GM21390 (cell line): Measurements from ENCODE around the gene AK3.

Experiments
- ATAC-seq: cut with Tn5 transposase; IDR thresholded peaks from one replicate; pipeline ENCODE4 v1.9.1; 2021; ENCODE audit not compliant: unreplicated experiment

AK3 gene

GRCh38 chr9:4750023-4750673 is 9.1 kb upstream of the AK3 start:
- no peak for ATAC-seq

- no peak for ATAC-seq
These were observed 7.6 kb upstream of the AK3 start for GRCh38 chr9:4748612-4749011.

GRCh38 chr9:4746278-4747030 is 5.5 kb upstream of the AK3 start:
- ATAC-seq, result no peak

- ATAC-seq, result no peak
These were observed 2.3 kb upstream of the AK3 start for GRCh38 chr9:4743131-4743875.

- ATAC-seq, result no peak
These were observed 1.2 kb upstream of the AK3 start for GRCh38 chr9:4742246-4742645.

GRCh38 chr9:4741365-4742089 is 525 bp upstream of the AK3 start:
- peak; percentile 4 for ATAC-seq

GRCh38 chr9:4740388-4740637 is 689 bp downstream of the AK3 start:
- ATAC-seq, result no peak

GRCh38 chr9:4739587-4740387 is 1.2 kb downstream of the AK3 start:
- no peak for ATAC-seq

- ATAC-seq, result no peak
These were observed 2.0 kb downstream of the AK3 start for GRCh38 chr9:4738866-4739586.

- ATAC-seq, result no peak
These were observed 6.9 kb downstream of the AK3 start for GRCh38 chr9:4734150-4734549.

GRCh38 chr9:4732890-4733289 is 8.1 kb downstream of the AK3 start:
- ATAC-seq, result no peak

- no peak for ATAC-seq
These were observed 13.4 kb downstream of the AK3 start for GRCh38 chr9:4727593-4727992.

GRCh38 chr9:4725706-4726442 is 15.1 kb downstream of the AK3 start:
- ATAC-seq, result no peak

GRCh38 chr9:4721736-4722135 is 19.3 kb downstream of the AK3 start:
- ATAC-seq, result no peak

GRCh38 chr9:4718911-4719310 is 22.1 kb downstream of the AK3 start:
- ATAC-seq, result no peak

- ATAC-seq, result no peak
These were observed 23.2 kb downstream of the AK3 start for GRCh38 chr9:4717815-4718214.

- ATAC-seq, result no peak
These were observed 24.8 kb downstream of the AK3 start for GRCh38 chr9:4716163-4716562.

- no peak for ATAC-seq
These were observed 26.6 kb downstream of the AK3 start for GRCh38 chr9:4714266-4715016.

GRCh38 chr9:4713849-4714248 is 27.2 kb downstream of the AK3 start:
- no peak for ATAC-seq
